OCI-LY1 (cell line): ENCODE data around the gene HDAC9.

Experiments
- H2AFZ ChIP-seq: fragments of 200-600 bp; sonication (generic), shearing (Covaris generic); 2 replicates; pipeline ENCODE4 v1.6.0; 2014; ENCODE audit warnings: antibody characterized with exemption, mild to moderate bottlenecking, low read length
- H3F3A ChIP-seq: fragments of 200-600 bp; sonication (generic), shearing (Covaris generic); 2 replicates; pipeline ENCODE4 v1.6.0; 2014; ENCODE audit warnings: mild to moderate bottlenecking, antibody characterized with exemption, low read length, moderate library complexity; ENCODE audit not compliant: insufficient read depth
- H3K27ac ChIP-seq: fragments of 200-600 bp; sonication (generic); 2 replicates; pipeline ENCODE4 v1.5.1; 2014; ENCODE audit warnings: low read length, mixed run types, mild to moderate bottlenecking, low read depth; ENCODE audit not compliant: poor library complexity, severe bottlenecking
- H3K27me3 ChIP-seq: fragments of 200-600 bp; sonication (generic); 2 replicates; pipeline ENCODE4 v1.6.0; 2014; ENCODE audit warnings: antibody characterized with exemption, mild to moderate bottlenecking, low read length, moderate library complexity; ENCODE audit not compliant: insufficient read depth
- H3K36me3 ChIP-seq: fragments of 200-600 bp; sonication (generic); 2 replicates; pipeline ENCODE4 v1.6.1; 2014; ENCODE audit warnings: mild to moderate bottlenecking, antibody characterized with exemption, low read length, moderate library complexity, mixed read lengths; ENCODE audit not compliant: insufficient read depth
- H3K4me1 ChIP-seq: fragments of 200-600 bp; sonication (generic); 2 replicates; pipeline ENCODE4 v1.5.1; 2014; ENCODE audit warnings: mild to moderate bottlenecking, low read length, moderate library complexity; ENCODE audit not compliant: insufficient read depth, severe bottlenecking
- H3K4me2 ChIP-seq: fragments of 200-600 bp; sonication (generic), shearing (Covaris generic); 2 replicates; pipeline ENCODE4 v1.6.1; 2014; ENCODE audit warnings: low read length
- H3K4me3 ChIP-seq: fragments of 200-600 bp; sonication (generic); 2 replicates; pipeline ENCODE4 v1.5.1; 2014; ENCODE audit warnings: low read length, low read depth, mild to moderate bottlenecking, mixed read lengths; ENCODE audit not compliant: poor library complexity, severe bottlenecking
- H3K79me2 ChIP-seq: fragments of 200-600 bp; shearing (Covaris generic); 2 replicates; pipeline ENCODE4 v1.6.1; 2016; ENCODE audit warnings: mixed run types, low read length, mixed read lengths; ENCODE audit not compliant: insufficient read depth
- H3K9ac ChIP-seq: fragments of 200-600 bp; sonication (generic), shearing (Covaris generic); 2 replicates; pipeline ENCODE4 v1.6.1; 2014; ENCODE audit warnings: mild to moderate bottlenecking, low read length, mixed read lengths
- H3K9me2 ChIP-seq: fragments of 200-600 bp; sonication (generic), shearing (Covaris generic); 2 replicates; pipeline ENCODE4 v1.6.1; 2014; ENCODE audit warnings: low read depth, mild to moderate bottlenecking, low read length, mixed read lengths
- H3K9me3 ChIP-seq: fragments of 200-600 bp; shearing (Covaris generic); 2 replicates; pipeline ENCODE4 v1.6.1; 2014; ENCODE audit warnings: low read length, mixed read lengths
- H4K20me1 ChIP-seq: fragments of 200-600 bp; sonication (generic), shearing (Covaris generic); 2 replicates; pipeline ENCODE4 v1.6.0; 2016; ENCODE audit warnings: mild to moderate bottlenecking, low read length; ENCODE audit not compliant: insufficient read depth
- CTCF ChIP-seq: fragments of 200-600 bp; sonication (generic), shearing (Covaris generic); IDR thresholded peaks from 2 replicates; pipeline ENCODE4 v1.5.1; 2017; ENCODE audit warnings: mild to moderate bottlenecking, antibody characterized with exemption, low read length, moderate library complexity, mixed read lengths
- EZH2 ChIP-seq: fragments of 200-600 bp; sonication (generic), shearing (Covaris generic); IDR thresholded peaks from 2 replicates; pipeline ENCODE4 v1.8.0; 2017; ENCODE audit warnings: borderline replicate concordance, mixed run types, mild to moderate bottlenecking, antibody characterized with exemption, low read length, moderate library complexity, mixed read lengths

The HDAC9 gene

GRCh38 chr7:18755793-18756192 lies 260.2 kb downstream of the HDAC9 start:
- H3F3A ChIP-seq, result no peaks in the 10 kb centered on the region
- no peaks in the 10 kb centered on the region for H3K9me2 ChIP-seq
- no peak overlapping the region for H3K9ac ChIP-seq
- no peak overlapping the region for H3K4me3 ChIP-seq
- no peaks in the 10 kb centered on the region for H3K36me3 ChIP-seq
- no peak overlapping the region for H3K4me2 ChIP-seq
- no peaks in the 10 kb centered on the region for H3K4me1 ChIP-seq
- H3K79me2 ChIP-seq, result no peaks in the 10 kb centered on the region
- no peak overlapping the region for H3K27ac ChIP-seq
- H4K20me1 ChIP-seq, result no peaks in the 10 kb centered on the region
- H3K27me3 ChIP-seq, result no peaks in the 10 kb centered on the region
- TF ChIP-seq EZH2 (no peak), CTCF (no peak)
- H3K9me3 ChIP-seq, result no peaks in the 10 kb centered on the region
- H2AFZ ChIP-seq, result no peak overlapping the region

- Histone ChIP-seq H4K20me1 (no peaks in the 10 kb centered on the region), H3K9ac (no peak overlapping the region), H3K4me3 (no peak overlapping the region), H3K4me2 (no peak overlapping the region), H3K9me3 (no peaks in the 10 kb centered on the region), H3K9me2 (no peaks in the 10 kb centered on the region), H3K79me2 (no peaks in the 10 kb centered on the region), H3K27ac (no peak overlapping the region), H3K36me3 (no peaks in the 10 kb centered on the region), H3K4me1 (no peaks in the 10 kb centered on the region), H2AFZ (no peak overlapping the region), H3F3A (no peaks in the 10 kb centered on the region), H3K27me3 (no peaks in the 10 kb centered on the region)
- no peak for TF ChIP-seq EZH2
- TF ChIP-seq CTCF, result no peak
Observed at GRCh38 chr7:18756378-18757050, 261.0 kb downstream of the HDAC9 start.

GRCh38 chr7:18760046-18760445 lies 264.5 kb downstream of the HDAC9 start:
- Histone ChIP-seq H2AFZ (no peak overlapping the region), H3K9me3 (no peaks in the 10 kb centered on the region), H3K9me2 (no peaks in the 10 kb centered on the region), H3K79me2 (no peaks in the 10 kb centered on the region), H3F3A (no peaks in the 10 kb centered on the region), H4K20me1 (no peaks in the 10 kb centered on the region), H3K27ac (no peak overlapping the region), H3K27me3 (no peaks in the 10 kb centered on the region), H3K4me1 (no peaks in the 10 kb centered on the region), H3K4me3 (no peak overlapping the region), H3K36me3 (no peaks in the 10 kb centered on the region), H3K9ac (no peak overlapping the region), H3K4me2 (no peak overlapping the region)
- TF ChIP-seq EZH2 (no peak), CTCF (no peak)
